GM08714 (cell line): ENCODE results near the gene SLC12A6.
"Not testable (repeated sequence)": the region's sequence is repeated elsewhere in the genome, so short reads cannot be mapped to it uniquely, and the experiment has no call there.

Source experiments
- H3K4me3 ChIP-seq: fragments of 200-500 bp; sonication (Bioruptor generic); 2 replicates; pipeline ENCODE4 v1.5.1; 2014; ENCODE audit warnings: mild to moderate bottlenecking, low read length, inconsistent platforms
- ZNF274 ChIP-seq: IDR thresholded peaks from 2 replicates; pipeline ENCODE4 v1.6.1; 2012; ENCODE audit warnings: mild to moderate bottlenecking, low read depth, low read length

Gene SLC12A6

GRCh38 chr15:34223904-34224596, 113.5 kb downstream of the SLC12A6 start:
- no peak for TF ChIP-seq ZNF274
- H3K4me3 ChIP-seq = peak overlapping the region; percentile 95

DNA sequence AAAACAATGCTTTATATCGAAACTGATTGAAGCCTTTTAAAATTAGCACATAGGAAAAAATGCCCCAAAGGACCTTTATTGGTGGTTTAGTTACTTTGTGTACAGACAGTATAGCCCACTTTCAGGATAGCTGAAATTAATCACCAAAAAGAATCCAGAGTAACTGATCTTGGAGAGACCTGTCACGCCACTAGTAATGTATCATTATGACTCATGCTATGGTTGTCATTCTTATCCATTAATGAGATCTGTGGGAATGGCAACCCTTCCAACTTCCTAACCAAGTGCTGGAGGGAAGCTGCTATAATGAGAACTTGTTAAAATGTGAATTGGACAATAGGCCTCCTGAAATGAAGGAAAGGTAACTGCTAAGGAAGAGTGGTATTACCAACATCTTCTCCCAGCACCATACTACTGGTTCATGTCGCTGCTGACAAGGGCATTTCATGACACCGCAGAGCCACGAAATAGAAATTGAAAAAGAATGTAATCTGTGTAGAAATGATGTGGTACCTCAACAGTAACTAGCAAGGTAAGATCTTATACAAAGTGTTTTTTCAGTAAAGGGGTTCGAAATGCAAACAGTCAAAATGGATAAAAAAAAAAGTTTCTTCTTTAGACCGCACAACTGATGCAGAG, 119.9 kb downstream of the SLC12A6 start:
- TF ChIP-seq ZNF274 = no peak
- no peak overlapping the region for H3K4me3 ChIP-seq

- H3K4me3 ChIP-seq = no peak overlapping the region
- no peak for TF ChIP-seq ZNF274
Measured at GRCh38 chr15:34216527-34217270, 120.9 kb downstream of the SLC12A6 start.

DNA sequence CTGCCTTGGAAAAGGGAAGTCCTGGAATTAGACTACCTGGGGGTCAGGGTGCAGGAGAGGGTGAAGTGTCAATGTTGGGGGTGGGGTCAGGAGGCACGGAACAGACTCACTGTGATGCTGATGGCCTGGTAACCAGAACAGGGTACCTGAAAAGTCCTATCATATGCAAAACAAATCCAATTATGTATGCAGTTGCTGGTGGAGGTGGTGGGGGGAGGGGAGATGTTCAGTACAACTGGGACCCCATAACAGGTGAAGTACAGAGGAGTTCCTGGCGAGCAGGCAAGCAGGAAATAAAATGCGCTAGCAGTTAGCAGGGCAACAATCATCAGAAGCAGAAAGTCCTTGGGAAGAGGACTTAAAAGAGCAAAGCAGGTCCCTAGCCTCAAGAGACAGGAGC, 123.4 kb downstream of the SLC12A6 start:
- TF ChIP-seq ZNF274 = no peak
- no peak overlapping the region for H3K4me3 ChIP-seq

GRCh38 chr15:34213690-34214089, 123.9 kb downstream of the SLC12A6 start:
- H3K4me3 ChIP-seq = no peak overlapping the region
- TF ChIP-seq ZNF274 = no peak

GRCh38 chr15:34209421-34210282, 127.9 kb downstream of the SLC12A6 start, which contains the start of gene KATNBL1:
Gene KATNBL1 (minus strand): TSS chr15:34210096. CDS start chr15:34163676, 46,420 bp downstream.
- no peak for TF ChIP-seq ZNF274
- peak within 1 kb of the TSS; percentile 86 for H3K4me3 ChIP-seq

GRCh38 chr15:34206011-34206410, 131.6 kb downstream of the SLC12A6 start:
- no peak overlapping the region for H3K4me3 ChIP-seq
- no peak for TF ChIP-seq ZNF274

- no peak overlapping the region for H3K4me3 ChIP-seq
- TF ChIP-seq ZNF274 = no peak
Measured at GRCh38 chr15:34203936-34204335, 133.6 kb downstream of the SLC12A6 start.

DNA sequence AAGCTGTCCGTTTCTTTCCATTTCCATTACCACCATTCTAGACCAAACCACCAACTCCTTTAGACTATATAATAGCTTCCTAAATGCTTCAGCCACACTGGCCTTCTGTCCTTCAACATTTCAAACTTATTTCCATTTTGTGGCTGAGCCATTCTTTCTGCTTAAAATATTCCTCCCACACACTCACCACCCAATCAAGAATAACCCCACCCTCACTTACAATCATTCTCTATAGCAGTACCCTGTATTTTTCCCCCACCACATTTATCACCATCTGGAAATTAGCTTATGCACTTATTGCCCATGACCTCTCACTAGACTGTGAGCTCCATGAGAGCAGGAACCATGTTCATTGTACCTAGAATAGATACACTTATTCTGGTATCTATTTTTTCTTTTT, 134.3 kb downstream of the SLC12A6 start:
- H3K4me3 ChIP-seq = no peak overlapping the region
- no peak for TF ChIP-seq ZNF274

GRCh38 chr15:34193272-34193671, 144.3 kb downstream of the SLC12A6 start:
- not testable (repeated sequence) for H3K4me3 ChIP-seq

- no peak for TF ChIP-seq ZNF274
- no peak overlapping the region for H3K4me3 ChIP-seq
Measured at GRCh38 chr15:34188711-34189110, 148.9 kb downstream of the SLC12A6 start.

GRCh38 chr15:34185666-34186065, 151.9 kb downstream of the SLC12A6 start:
- TF ChIP-seq ZNF274 = no peak
- no peak overlapping the region for H3K4me3 ChIP-seq

GRCh38 chr15:34182942-34183341, 154.6 kb downstream of the SLC12A6 start:
- no peak overlapping the region for H3K4me3 ChIP-seq
- no peak for TF ChIP-seq ZNF274
